Astrocyte (in vitro differentiated cells and primary cell): Measurements from ENCODE around the gene MED13L.

Experiments used
- CTCF ChIP-seq: IDR thresholded peaks from 2 replicates; pipeline ENCODE4 v1.5.1; 2011; ENCODE audit warnings: low read depth, mild to moderate bottlenecking, inconsistent platforms, low read length, moderate library complexity; ENCODE audit not compliant: insufficient read depth
- EZH2 ChIP-seq: IDR thresholded peaks from 2 replicates; pipeline ENCODE4 v1.6.1; 2012; ENCODE audit warnings: mild to moderate bottlenecking, low read length, inconsistent platforms; ENCODE audit not compliant: insufficient read depth

GRCh38 chr12:116278279-116278626 is 760 bp upstream of the MED13L start:
- TF ChIP-seq CTCF = no peak
- TF ChIP-seq EZH2 = no peak
